ENCODE measurements around the gene ITIH5.
"Not testable (repeated sequence)": the region's sequence is repeated elsewhere in the genome, so short reads cannot be mapped to it uniquely, and the experiment has no call there.

DNA sequence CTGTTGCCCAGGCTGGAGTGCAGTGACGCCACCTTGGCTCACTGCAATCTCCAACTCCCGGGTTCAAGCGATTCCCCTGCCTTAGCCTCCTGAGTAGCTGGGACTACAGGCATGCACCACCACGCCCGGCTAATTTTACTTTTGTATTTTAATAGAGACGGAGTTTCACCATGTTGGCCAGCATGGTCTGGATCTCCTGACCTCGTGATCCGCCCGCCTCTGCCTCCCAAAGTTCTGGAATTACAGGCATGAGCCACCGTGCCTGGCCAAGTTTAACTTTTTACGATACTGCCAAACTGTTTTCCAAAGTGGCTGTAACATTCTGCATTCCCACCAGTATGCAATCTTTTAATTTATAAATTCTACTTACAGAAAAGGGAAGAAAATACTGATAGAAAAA, 9.7 kb downstream of the ITIH5 start:
- TF ChIP-seq EP300 (conservative IDR thresholded peaks at IDR 0.05; ENCODE audit: poor library complexity, severe bottlenecking); RAD21 (conservative IDR thresholded peaks at IDR 0.05): not testable (repeated sequence)
- TF ChIP-seq, protein P1, sequence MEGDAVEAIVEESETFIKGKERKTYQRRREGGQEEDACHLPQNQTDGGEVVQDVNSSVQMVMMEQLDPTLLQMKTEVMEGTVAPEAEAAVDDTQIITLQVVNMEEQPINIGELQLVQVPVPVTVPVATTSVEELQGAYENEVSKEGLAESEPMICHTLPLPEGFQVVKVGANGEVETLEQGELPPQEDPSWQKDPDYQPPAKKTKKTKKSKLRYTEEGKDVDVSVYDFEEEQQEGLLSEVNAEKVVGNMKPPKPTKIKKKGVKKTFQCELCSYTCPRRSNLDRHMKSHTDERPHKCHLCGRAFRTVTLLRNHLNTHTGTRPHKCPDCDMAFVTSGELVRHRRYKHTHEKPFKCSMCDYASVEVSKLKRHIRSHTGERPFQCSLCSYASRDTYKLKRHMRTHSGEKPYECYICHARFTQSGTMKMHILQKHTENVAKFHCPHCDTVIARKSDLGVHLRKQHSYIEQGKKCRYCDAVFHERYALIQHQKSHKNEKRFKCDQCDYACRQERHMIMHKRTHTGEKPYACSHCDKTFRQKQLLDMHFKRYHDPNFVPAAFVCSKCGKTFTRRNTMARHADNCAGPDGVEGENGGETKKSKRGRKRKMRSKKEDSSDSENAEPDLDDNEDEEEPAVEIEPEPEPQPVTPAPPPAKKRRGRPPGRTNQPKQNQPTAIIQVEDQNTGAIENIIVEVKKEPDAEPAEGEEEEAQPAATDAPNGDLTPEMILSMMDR (IDR thresholded peaks at IDR 0.05; ENCODE audit: poor library complexity, severe bottlenecking): not testable (repeated sequence)
- TF ChIP-seq, protein P2, sequence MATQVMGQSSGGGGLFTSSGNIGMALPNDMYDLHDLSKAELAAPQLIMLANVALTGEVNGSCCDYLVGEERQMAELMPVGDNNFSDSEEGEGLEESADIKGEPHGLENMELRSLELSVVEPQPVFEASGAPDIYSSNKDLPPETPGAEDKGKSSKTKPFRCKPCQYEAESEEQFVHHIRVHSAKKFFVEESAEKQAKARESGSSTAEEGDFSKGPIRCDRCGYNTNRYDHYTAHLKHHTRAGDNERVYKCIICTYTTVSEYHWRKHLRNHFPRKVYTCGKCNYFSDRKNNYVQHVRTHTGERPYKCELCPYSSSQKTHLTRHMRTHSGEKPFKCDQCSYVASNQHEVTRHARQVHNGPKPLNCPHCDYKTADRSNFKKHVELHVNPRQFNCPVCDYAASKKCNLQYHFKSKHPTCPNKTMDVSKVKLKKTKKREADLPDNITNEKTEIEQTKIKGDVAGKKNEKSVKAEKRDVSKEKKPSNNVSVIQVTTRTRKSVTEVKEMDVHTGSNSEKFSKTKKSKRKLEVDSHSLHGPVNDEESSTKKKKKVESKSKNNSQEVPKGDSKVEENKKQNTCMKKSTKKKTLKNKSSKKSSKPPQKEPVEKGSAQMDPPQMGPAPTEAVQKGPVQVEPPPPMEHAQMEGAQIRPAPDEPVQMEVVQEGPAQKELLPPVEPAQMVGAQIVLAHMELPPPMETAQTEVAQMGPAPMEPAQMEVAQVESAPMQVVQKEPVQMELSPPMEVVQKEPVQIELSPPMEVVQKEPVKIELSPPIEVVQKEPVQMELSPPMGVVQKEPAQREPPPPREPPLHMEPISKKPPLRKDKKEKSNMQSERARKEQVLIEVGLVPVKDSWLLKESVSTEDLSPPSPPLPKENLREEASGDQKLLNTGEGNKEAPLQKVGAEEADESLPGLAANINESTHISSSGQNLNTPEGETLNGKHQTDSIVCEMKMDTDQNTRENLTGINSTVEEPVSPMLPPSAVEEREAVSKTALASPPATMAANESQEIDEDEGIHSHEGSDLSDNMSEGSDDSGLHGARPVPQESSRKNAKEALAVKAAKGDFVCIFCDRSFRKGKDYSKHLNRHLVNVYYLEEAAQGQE (IDR thresholded peaks at IDR 0.05; ENCODE audit: borderline replicate concordance): not testable (repeated sequence)
